Inferior parietal cortex (tissue), 1 donor: ENCODE data around the gene SLC34A3.

Experiments used
- DNase-seq: peaks from one replicate; pipeline ENCODE4 v3.0.0-alpha.2; 2016; ENCODE audit errors: extremely low spot score

SLC34A3 gene

DNA sequence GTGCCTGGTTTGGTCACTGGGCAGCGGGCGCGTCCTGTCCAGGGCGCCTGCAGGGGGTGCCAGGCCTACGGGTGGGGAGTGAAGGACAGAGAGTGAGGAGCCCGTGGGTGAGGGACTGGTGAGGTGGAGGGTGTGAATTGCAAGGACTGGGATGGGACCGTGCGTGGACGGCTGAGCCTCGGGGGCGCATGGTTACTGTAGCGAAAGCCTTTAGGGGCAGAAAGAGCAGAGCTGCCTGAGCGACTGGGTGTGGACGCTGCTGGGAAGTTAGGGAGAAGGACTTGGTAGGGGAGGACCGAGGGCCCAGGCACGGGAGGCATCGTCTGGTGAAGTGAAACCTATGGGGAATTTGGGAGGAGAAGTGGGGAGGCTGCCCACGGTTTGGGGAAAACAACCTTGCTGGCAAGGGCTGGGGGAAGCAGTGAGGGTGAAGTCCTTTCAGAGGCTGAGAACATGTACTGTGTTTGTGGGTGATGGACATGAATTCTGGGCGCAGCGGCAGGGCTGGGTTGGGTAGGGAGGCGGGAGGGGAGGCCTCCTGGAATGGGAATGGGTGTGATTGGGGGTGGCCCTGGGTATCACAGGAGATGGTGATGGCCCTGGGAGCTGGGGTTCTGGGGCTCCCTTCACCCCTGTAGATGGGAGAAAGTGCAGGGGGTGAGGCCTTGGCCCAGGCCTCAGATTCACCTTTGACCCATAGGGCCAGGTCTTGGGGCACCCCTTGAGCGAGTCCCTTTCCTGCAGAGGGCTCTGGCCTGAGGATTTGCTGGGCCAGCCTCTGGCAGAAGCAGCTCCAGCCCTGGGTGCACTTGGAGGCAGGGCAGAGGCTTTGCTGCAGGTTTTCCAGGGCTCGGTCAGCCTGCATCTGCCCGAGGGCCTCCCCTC is 45.1 kb downstream of the SLC34A3 start:
- DNase-seq, result no peak

DNA sequence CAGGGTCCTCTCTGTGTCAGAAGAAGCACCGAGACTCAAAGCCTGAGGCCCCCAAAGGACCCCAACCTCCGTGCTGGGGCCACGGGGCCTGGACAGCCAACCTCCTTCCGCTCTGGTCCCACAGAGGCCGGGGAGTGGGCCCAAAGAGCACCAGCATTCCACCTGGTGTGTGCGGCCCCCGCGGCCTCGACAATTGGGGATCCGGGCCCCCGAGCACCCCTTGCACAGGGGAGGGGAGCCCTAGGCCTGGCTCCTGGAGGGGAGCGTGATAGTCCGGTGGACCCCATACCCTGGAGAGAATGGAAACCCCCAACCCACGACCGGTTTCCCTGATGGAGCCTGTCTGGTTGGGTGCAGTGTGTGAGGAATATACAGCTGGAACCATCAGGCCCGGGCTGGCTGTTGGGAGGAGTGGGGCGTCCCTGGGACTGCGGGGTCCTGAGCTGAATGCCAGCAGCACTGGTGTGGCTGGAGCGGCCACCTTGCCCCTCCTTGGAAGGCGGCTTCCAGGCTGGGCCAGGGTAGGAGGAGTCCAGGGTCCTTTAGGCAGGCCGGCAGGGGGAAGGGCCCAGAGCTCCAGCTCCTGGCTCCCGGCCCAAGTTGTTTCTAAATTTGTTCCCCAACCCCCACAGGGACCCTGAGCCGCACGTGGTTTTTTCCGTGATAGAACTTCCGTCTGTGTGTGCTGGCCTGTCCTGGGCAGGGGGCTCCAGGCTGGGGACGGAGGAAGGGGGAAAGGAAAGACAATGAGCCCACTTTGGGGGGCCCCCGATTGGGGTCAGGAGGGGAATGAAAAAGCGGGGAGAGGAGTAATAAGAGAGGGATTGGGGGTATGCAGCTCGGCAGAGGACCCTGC is 46.0 kb downstream of the SLC34A3 start:
- DNase-seq, result no peak

DNA sequence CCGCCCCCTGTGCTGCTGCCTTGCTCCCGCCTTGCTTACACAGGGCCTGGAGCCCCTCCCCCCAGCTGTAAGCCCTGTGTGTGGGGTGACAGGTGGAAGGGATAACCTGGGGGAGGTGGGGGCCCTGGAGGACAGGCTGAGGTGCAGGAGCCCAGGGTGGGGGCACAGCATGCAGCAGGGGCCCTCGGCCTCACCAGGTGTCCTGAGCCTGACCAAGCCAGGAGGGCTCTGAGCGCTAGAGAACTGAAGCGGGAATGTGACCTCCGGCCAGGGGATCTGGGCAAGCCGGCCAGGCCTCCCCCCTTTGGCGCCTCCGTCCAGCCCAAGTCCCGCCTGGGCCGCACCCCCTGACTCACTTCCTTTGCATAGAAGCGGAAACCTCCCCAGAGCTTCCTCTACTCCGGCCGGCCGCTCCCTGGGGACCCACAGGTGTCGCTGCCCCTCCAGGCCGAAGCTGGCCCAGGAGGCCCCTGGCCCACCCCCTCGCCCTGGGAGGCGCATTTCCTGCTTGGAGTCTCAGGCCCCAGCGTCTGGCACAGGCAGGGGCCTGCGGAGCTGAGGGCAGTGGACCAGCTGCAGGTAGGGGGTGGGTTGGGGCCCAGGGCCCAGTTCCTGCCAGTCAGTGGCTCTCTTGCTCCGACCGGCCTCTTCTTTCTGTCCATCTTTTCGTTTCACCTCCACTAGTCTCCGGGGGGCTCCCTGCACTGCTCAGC is 46.8 kb downstream of the SLC34A3 start, which contains the start of gene TOR4A:
Gene TOR4A, plus strand, starts transcription at position 398 of the 713 bp plus-strand sequence. CDS start 964 bp downstream, outside the sequence.
- DNase-seq, result no peak

- no peak for DNase-seq
Observed at GRCh38 chr9:137278061-137278701, 47.5 kb downstream of the SLC34A3 start.

GRCh38 chr9:137278721-137279711 is 48.3 kb downstream of the SLC34A3 start:
- DNase-seq, result no peak

- DNase-seq, result no peak
Observed at GRCh38 chr9:137279741-137280473, 49.2 kb downstream of the SLC34A3 start.

GRCh38 chr9:137280474-137281344 is 50.0 kb downstream of the SLC34A3 start:
- DNase-seq, result no peak

- DNase-seq, result no peak
Observed at GRCh38 chr9:137281345-137282116, 50.8 kb downstream of the SLC34A3 start.
